WTC11 (cell line): ENCODE results near the gene KLF11. TPM values are rescaled to one million over a fixed set of nuclear protein-coding genes. Genes with fewer than 3 reads are reported as not detected.

Experiments
- ATAC-seq: fragments of 200-7000 bp; cut with Tn5 transposase; 2 replicates; pipeline ENCODE4 v1.10.0; 2021; ENCODE audit warnings: mild to moderate bottlenecking, moderate library complexity
- CTCF ChIA-PET: fragments of 300-600 bp; sonication (Branson Sonifier 250); formaldehyde crosslinking; loops from one replicate; lab custom pipeline; 2021; ENCODE audit warnings: antibody characterized with exemption; lab: Charles Lee
- POLR2A ChIA-PET: fragments of 350-600 bp; sonication (Branson Sonifier 250); formaldehyde crosslinking; loops from one replicate; lab custom pipeline; 2021; ENCODE audit warnings: antibody characterized with exemption; lab: Charles Lee
- DNase-seq: peaks from one replicate; pipeline ENCODE4 v3.0.0; 2021; ENCODE audit warnings: low spot score
- H3K27ac Mint-ChIP-seq: 2 replicates; pipeline ENCODE4 v1.8.0; 2021; ENCODE audit warnings: mixed read lengths
- H3K27me3 Mint-ChIP-seq: 2 replicates; pipeline ENCODE4 v1.8.0; 2021; ENCODE audit warnings: low read depth, mild to moderate bottlenecking, moderate library complexity, mixed read lengths
- H3K36me3 Mint-ChIP-seq: 2 replicates; pipeline ENCODE4 v1.8.0; 2021; ENCODE audit warnings: mixed read lengths
- H3K4me1 Mint-ChIP-seq: 2 replicates; pipeline ENCODE4 v1.8.0; 2022; ENCODE audit warnings: mixed read lengths
- H3K4me3 Mint-ChIP-seq: 2 replicates; pipeline ENCODE4 v1.8.0; 2021; ENCODE audit warnings: mild to moderate bottlenecking, moderate library complexity, mixed read lengths
- H3K9me3 Mint-ChIP-seq: 2 replicates; pipeline ENCODE4 v1.8.0; 2021; ENCODE audit warnings: mixed read lengths
- FOXK1 ChIP-seq: sonication (generic); formaldehyde crosslinking; IDR thresholded peaks from 2 replicates; pipeline ENCODE4 v1.8.0; 2022; ENCODE audit warnings: mild to moderate bottlenecking, moderate library complexity, missing genetic modification reagents
- GTF2I ChIP-seq: fragments of 250-450 bp; sonication (Bioruptor Pico); conservative IDR thresholded peaks from 2 replicates; pipeline ENCODE4 v1.4.0; 2021; ENCODE audit warnings: mild to moderate bottlenecking
- JAZF1 ChIP-seq: fragments of 250-450 bp; sonication (Bioruptor Pico); IDR thresholded peaks from 2 replicates; pipeline ENCODE4 v1.9.0; 2021; ENCODE audit warnings: moderate library complexity, mild to moderate bottlenecking, inconsistent platforms
- KAT7 ChIP-seq: sonication (generic); formaldehyde crosslinking; IDR thresholded peaks from 2 replicates; pipeline ENCODE4 v1.8.1; 2023; ENCODE audit warnings: missing genetic modification reagents, mild to moderate bottlenecking, borderline replicate concordance
- NFATC4 ChIP-seq: fragments of 250-450 bp; sonication (Bioruptor Pico); IDR thresholded peaks from 2 replicates; pipeline ENCODE4 v1.9.0; 2021; ENCODE audit warnings: mild to moderate bottlenecking
- NR3C1 ChIP-seq: sonication (generic); formaldehyde crosslinking; conservative IDR thresholded peaks from 2 replicates; pipeline ENCODE4 v1.8.1; 2023; ENCODE audit warnings: low read depth, mild to moderate bottlenecking, missing genetic modification reagents
- SP1 ChIP-seq: sonication (generic); formaldehyde crosslinking; conservative IDR thresholded peaks from 2 replicates; pipeline ENCODE4 v1.8.1; 2022; ENCODE audit warnings: missing genetic modification reagents
- TP53 ChIP-seq: sonication (generic); formaldehyde crosslinking; IDR thresholded peaks from 2 replicates; pipeline ENCODE4 v1.8.1; 2023; ENCODE audit warnings: mild to moderate bottlenecking, missing genetic modification reagents
- ZBTB21 ChIP-seq: sonication (generic); formaldehyde crosslinking; IDR thresholded peaks from 2 replicates; pipeline ENCODE4 v1.8.1; 2023; ENCODE audit warnings: mild to moderate bottlenecking, missing genetic modification reagents, borderline replicate concordance
- ZNF232 ChIP-seq: sonication (generic); formaldehyde crosslinking; IDR thresholded peaks from 2 replicates; pipeline ENCODE4 v1.8.0; 2022; ENCODE audit warnings: mild to moderate bottlenecking, missing genetic modification reagents
- total RNA-seq: library from RNA; stranded (reverse); gene quantifications from 3 replicates; pipeline ENCODE4 v1.2.3, GENCODE V29; 2021
- TF ChIP-seq, protein P1 (sequence below): sonication (generic); formaldehyde crosslinking; IDR thresholded peaks from 2 replicates; pipeline ENCODE4 v1.8.0; 2022; ENCODE audit warnings: mild to moderate bottlenecking, missing genetic modification reagents
- TF ChIP-seq, protein P2 (sequence below): sonication (generic); formaldehyde crosslinking; IDR thresholded peaks from 2 replicates; pipeline ENCODE4 v1.8.1; 2023; ENCODE audit warnings: mild to moderate bottlenecking, missing genetic modification reagents
- TF ChIP-seq, protein P3 (sequence below): sonication (generic); formaldehyde crosslinking; IDR thresholded peaks from 2 replicates; pipeline ENCODE4 v1.8.0; 2022; ENCODE audit warnings: mild to moderate bottlenecking, missing genetic modification reagents
- TF ChIP-seq, protein P4 (sequence below): sonication (generic); formaldehyde crosslinking; IDR thresholded peaks from 2 replicates; pipeline ENCODE4 v1.8.1; 2022; ENCODE audit warnings: low read depth, mild to moderate bottlenecking, moderate library complexity, missing genetic modification reagents, borderline replicate concordance
- TF ChIP-seq, protein P5 (sequence below): sonication (generic); formaldehyde crosslinking; IDR thresholded peaks from 2 replicates; pipeline ENCODE4 v1.8.0; 2023; ENCODE audit warnings: missing genetic modification reagents, mild to moderate bottlenecking, borderline replicate concordance
- TF ChIP-seq, protein P6 (sequence below): sonication (generic); formaldehyde crosslinking; IDR thresholded peaks from 2 replicates; pipeline ENCODE4 v1.8.0; 2023; ENCODE audit warnings: mild to moderate bottlenecking, missing genetic modification reagents
- TF ChIP-seq, protein P7 (sequence below): sonication (generic); formaldehyde crosslinking; IDR thresholded peaks from 2 replicates; pipeline ENCODE4 v1.8.0; 2023; ENCODE audit warnings: missing genetic modification reagents
- TF ChIP-seq, protein P8 (sequence below): sonication (generic); formaldehyde crosslinking; IDR thresholded peaks from 2 replicates; pipeline ENCODE4 v1.8.1; 2023; ENCODE audit warnings: mild to moderate bottlenecking, missing genetic modification reagents, moderate library complexity

The KLF11 gene
- total RNA-seq, 1 experiment from 2014 or later: 8.8 TPM

DNA sequence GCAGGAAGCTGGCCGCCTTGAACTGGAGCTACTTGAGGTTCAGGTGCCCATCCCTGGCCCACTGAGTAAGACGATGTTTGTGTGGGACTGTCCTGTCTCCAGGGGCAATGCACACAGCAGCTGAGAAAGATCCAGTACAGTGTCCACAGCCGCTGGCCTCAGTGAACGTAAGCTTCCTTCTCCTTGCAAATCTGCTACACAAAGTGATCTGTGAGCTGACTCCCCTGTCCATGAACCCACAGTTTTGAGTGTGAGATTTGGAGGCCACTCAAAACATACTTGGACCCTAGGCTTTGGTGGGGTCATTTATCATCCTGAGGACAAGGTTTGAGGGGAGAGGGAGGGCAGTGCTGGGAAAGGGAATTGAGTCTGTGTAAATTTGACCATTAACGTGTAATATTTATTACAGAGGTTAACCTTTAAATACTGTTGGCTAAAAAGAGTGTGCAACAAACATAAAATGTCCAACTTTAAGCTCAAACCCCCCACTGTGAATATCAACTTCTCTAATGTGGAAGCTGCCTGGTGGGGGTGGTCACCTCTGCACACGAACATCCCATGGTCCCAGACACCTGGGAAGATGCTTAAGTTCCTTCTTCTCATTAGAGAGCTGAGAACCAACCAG is 41.8 kb downstream of the KLF11 start (continued):
- TF ChIP-seq, protein P1, sequence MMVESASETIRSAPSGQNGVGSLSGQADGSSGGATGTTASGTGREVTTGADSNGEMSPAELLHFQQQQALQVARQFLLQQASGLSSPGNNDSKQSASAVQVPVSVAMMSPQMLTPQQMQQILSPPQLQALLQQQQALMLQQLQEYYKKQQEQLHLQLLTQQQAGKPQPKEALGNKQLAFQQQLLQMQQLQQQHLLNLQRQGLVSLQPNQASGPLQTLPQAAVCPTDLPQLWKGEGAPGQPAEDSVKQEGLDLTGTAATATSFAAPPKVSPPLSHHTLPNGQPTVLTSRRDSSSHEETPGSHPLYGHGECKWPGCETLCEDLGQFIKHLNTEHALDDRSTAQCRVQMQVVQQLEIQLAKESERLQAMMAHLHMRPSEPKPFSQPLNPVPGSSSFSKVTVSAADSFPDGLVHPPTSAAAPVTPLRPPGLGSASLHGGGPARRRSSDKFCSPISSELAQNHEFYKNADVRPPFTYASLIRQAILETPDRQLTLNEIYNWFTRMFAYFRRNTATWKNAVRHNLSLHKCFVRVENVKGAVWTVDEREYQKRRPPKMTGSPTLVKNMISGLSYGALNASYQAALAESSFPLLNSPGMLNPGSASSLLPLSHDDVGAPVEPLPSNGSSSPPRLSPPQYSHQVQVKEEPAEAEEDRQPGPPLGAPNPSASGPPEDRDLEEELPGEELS (CRISPR knock-in tag): no peak
- no peak for TF ChIP-seq ZNF232 (CRISPR knock-in tag)
- TF ChIP-seq, protein P2, sequence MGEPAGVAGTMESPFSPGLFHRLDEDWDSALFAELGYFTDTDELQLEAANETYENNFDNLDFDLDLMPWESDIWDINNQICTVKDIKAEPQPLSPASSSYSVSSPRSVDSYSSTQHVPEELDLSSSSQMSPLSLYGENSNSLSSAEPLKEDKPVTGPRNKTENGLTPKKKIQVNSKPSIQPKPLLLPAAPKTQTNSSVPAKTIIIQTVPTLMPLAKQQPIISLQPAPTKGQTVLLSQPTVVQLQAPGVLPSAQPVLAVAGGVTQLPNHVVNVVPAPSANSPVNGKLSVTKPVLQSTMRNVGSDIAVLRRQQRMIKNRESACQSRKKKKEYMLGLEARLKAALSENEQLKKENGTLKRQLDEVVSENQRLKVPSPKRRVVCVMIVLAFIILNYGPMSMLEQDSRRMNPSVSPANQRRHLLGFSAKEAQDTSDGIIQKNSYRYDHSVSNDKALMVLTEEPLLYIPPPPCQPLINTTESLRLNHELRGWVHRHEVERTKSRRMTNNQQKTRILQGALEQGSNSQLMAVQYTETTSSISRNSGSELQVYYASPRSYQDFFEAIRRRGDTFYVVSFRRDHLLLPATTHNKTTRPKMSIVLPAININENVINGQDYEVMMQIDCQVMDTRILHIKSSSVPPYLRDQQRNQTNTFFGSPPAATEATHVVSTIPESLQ: no peak
- TF ChIP-seq TP53 (CRISPR knock-in tag): no peak
- TF ChIP-seq JAZF1 (CRISPR knock-in tag): no peak
- TF ChIP-seq, protein P3, sequence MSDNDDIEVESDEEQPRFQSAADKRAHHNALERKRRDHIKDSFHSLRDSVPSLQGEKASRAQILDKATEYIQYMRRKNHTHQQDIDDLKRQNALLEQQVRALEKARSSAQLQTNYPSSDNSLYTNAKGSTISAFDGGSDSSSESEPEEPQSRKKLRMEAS (CRISPR knock-in tag): no peak
- TF ChIP-seq, protein P4, sequence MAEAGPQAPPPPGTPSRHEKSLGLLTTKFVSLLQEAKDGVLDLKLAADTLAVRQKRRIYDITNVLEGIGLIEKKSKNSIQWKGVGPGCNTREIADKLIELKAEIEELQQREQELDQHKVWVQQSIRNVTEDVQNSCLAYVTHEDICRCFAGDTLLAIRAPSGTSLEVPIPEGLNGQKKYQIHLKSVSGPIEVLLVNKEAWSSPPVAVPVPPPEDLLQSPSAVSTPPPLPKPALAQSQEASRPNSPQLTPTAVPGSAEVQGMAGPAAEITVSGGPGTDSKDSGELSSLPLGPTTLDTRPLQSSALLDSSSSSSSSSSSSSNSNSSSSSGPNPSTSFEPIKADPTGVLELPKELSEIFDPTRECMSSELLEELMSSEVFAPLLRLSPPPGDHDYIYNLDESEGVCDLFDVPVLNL: no peak

DNA sequence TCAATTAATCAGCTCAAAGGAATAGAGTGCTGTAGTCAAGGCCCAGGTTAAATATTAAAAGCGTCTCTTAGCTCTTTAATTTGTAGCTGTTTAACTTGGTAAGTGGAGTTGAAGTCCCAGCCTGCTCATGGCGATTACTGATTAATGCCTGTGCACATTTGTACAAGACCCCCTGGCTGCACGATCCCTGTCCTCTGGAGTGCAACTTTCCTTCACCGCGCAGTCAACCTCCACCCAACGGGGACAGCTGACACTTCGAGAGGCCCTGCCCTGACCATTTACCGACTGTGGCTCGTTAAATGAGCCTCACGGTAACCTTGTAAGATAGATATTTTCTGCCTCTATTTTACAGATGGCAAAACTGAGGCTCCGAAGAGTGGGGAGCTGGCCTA is 42.3 kb downstream of the KLF11 start:
- CTCF ChIA-PET: interaction anchor here (1.4 to 5.4 kb wide), 3 partner anchors 11 to 38 kb away, joined by 5 to 37 read pairs (median 20); no protein-coding TSS in a partner anchor
- ATAC-seq (no peak), DNase-seq (no peak)
- peaks cover 24% of the 10 kb centered on the region for H3K4me1 Mint-ChIP-seq
- no peaks in the 10 kb centered on the region for H3K36me3 Mint-ChIP-seq
- POLR2A ChIA-PET: no interaction called here
- no peaks in the 10 kb centered on the region for H3K9me3 Mint-ChIP-seq
- peaks cover 28% of the 10 kb centered on the region for H3K27me3 Mint-ChIP-seq
- TF ChIP-seq GTF2I (CRISPR knock-in tag): no peak
- TF ChIP-seq, protein P5, sequence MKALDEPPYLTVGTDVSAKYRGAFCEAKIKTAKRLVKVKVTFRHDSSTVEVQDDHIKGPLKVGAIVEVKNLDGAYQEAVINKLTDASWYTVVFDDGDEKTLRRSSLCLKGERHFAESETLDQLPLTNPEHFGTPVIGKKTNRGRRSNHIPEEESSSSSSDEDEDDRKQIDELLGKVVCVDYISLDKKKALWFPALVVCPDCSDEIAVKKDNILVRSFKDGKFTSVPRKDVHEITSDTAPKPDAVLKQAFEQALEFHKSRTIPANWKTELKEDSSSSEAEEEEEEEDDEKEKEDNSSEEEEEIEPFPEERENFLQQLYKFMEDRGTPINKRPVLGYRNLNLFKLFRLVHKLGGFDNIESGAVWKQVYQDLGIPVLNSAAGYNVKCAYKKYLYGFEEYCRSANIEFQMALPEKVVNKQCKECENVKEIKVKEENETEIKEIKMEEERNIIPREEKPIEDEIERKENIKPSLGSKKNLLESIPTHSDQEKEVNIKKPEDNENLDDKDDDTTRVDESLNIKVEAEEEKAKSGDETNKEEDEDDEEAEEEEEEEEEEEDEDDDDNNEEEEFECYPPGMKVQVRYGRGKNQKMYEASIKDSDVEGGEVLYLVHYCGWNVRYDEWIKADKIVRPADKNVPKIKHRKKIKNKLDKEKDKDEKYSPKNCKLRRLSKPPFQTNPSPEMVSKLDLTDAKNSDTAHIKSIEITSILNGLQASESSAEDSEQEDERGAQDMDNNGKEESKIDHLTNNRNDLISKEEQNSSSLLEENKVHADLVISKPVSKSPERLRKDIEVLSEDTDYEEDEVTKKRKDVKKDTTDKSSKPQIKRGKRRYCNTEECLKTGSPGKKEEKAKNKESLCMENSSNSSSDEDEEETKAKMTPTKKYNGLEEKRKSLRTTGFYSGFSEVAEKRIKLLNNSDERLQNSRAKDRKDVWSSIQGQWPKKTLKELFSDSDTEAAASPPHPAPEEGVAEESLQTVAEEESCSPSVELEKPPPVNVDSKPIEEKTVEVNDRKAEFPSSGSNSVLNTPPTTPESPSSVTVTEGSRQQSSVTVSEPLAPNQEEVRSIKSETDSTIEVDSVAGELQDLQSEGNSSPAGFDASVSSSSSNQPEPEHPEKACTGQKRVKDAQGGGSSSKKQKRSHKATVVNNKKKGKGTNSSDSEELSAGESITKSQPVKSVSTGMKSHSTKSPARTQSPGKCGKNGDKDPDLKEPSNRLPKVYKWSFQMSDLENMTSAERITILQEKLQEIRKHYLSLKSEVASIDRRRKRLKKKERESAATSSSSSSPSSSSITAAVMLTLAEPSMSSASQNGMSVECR (CRISPR knock-in tag): no peak
- no peak overlapping the region for H3K27ac Mint-ChIP-seq
- H3K4me3 Mint-ChIP-seq: no peak overlapping the region

DNA sequence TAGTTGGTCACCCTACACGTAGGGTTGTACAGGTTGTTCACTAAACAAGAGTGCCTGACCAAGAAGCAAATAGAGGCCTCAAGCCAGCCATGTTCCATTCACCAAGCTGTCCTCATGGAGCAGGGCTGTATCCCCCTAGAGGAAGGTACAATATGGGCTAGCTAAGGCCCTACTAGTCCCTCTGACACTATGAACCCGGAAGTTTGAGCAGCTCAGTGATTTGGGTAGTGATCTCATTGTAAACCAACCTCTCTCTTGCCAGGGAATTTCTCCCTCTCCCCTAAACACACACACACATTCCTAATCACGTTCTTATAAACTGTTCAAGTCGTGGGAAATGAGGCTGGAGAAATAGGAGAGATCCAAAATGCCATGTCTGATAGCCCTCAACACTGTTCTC is 43.6 kb downstream of the KLF11 start:
- ChIA-PET CTCF (interaction anchor here (3.7 to 6.9 kb wide), 3 partner anchors 8 to 14 kb away, joined by 15 to 68 read pairs (median 37); partner anchors contain the start of gene CYS1), POLR2A (no interaction called here)
- H3K27me3 Mint-ChIP-seq: peaks cover 16% of the 10 kb centered on the region
- peaks cover under 1% of the 10 kb centered on the region for H3K9me3 Mint-ChIP-seq
- H3K4me3 Mint-ChIP-seq: no peak overlapping the region
- H3K4me1 Mint-ChIP-seq: peaks cover 20% of the 10 kb centered on the region
- no peak; the same call in 1 of the 2 replicates for ATAC-seq
- H3K36me3 Mint-ChIP-seq: no peaks in the 10 kb centered on the region
- no peak for DNase-seq
- H3K27ac Mint-ChIP-seq: no peak overlapping the region
- TF ChIP-seq JAZF1 (CRISPR knock-in tag) (no peak), ZNF232 (CRISPR knock-in tag) (no peak), SP1 (no peak), ZBTB21 (CRISPR knock-in tag) (no peak), KAT7 (CRISPR knock-in tag) (no peak), NFATC4 (no peak), FOXK1 (CRISPR knock-in tag) (no peak), NR3C1 (CRISPR knock-in tag) (no peak)
- TF ChIP-seq, protein P6, sequence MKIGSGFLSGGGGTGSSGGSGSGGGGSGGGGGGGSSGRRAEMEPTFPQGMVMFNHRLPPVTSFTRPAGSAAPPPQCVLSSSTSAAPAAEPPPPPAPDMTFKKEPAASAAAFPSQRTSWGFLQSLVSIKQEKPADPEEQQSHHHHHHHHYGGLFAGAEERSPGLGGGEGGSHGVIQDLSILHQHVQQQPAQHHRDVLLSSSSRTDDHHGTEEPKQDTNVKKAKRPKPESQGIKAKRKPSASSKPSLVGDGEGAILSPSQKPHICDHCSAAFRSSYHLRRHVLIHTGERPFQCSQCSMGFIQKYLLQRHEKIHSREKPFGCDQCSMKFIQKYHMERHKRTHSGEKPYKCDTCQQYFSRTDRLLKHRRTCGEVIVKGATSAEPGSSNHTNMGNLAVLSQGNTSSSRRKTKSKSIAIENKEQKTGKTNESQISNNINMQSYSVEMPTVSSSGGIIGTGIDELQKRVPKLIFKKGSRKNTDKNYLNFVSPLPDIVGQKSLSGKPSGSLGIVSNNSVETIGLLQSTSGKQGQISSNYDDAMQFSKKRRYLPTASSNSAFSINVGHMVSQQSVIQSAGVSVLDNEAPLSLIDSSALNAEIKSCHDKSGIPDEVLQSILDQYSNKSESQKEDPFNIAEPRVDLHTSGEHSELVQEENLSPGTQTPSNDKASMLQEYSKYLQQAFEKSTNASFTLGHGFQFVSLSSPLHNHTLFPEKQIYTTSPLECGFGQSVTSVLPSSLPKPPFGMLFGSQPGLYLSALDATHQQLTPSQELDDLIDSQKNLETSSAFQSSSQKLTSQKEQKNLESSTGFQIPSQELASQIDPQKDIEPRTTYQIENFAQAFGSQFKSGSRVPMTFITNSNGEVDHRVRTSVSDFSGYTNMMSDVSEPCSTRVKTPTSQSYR: no peak
- TF ChIP-seq, protein P7, sequence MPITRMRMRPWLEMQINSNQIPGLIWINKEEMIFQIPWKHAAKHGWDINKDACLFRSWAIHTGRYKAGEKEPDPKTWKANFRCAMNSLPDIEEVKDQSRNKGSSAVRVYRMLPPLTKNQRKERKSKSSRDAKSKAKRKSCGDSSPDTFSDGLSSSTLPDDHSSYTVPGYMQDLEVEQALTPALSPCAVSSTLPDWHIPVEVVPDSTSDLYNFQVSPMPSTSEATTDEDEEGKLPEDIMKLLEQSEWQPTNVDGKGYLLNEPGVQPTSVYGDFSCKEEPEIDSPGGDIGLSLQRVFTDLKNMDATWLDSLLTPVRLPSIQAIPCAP: no peak
- TF ChIP-seq, protein P8, sequence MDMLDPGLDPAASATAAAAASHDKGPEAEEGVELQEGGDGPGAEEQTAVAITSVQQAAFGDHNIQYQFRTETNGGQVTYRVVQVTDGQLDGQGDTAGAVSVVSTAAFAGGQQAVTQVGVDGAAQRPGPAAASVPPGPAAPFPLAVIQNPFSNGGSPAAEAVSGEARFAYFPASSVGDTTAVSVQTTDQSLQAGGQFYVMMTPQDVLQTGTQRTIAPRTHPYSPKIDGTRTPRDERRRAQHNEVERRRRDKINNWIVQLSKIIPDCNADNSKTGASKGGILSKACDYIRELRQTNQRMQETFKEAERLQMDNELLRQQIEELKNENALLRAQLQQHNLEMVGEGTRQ: no peak
